Lower leg skin (tissue), 4 donors: ENCODE data around the gene CABLES1. TPM values are rescaled to one million over a fixed set of nuclear protein-coding genes. Genes with fewer than 3 reads are reported as not detected.
"Not testable (repeated sequence)": the region's sequence is repeated elsewhere in the genome, so short reads cannot be mapped to it uniquely, and the experiment has no call there.

Experiments
- DNase-seq, 2 donors: peaks; one replicate each; pipeline ENCODE4 v3.0.0-alpha.2; 2019; ENCODE audit warnings: low spot score in 2 of 2
- H3K4me3 ChIP-seq: fragments of 200-600 bp; sonication (generic); 2 replicates; pipeline ENCODE4 v1.5.1; 2017; ENCODE audit warnings: mild to moderate bottlenecking, low read depth; ENCODE audit not compliant: poor library complexity, severe bottlenecking
- CTCF ChIP-seq, 3 donors: fragments of 450-650 bp; IDR thresholded peaks; one replicate each; pipeline ENCODE4 v1.5.1; 2016; ENCODE audit warnings: antibody characterized with exemption in 3 of 3, mild to moderate bottlenecking in 3 of 3, moderate library complexity in 2 of 3
- POLR2A ChIP-seq, 2 donors: fragments of 450-650 bp; IDR thresholded peaks; one replicate each; pipeline ENCODE4 v1.6.1; 2016 to 2017; ENCODE audit warnings: antibody characterized with exemption in 2 of 2, mild to moderate bottlenecking in 1 of 2, moderate library complexity in 1 of 2
- WGBS, 2 donors: methylation state at CpG; one replicate each; pipeline ENCODE4 v1.1.5; 2018; 5-methylcytosine and 5-hydroxymethylcytosine counted together
- intact Hi-C: fragments of 100-400 bp; cut with DNase I; formaldehyde crosslinking; loops from one replicate; pipeline ENCODE4 v1.15.0; 2023; ENCODE audit warnings: low total_unique reads
- total RNA-seq, 4 donors: library from RNA; depleted of rRNA; stranded (reverse); fragments of >200 nt; gene quantifications; one replicate each; pipeline ENCODE4 v1.1.0, GENCODE V29; 2016

Gene CABLES1
- total RNA-seq, 4 donors from 2014 or later: 15.0 to 52.5 (median 27.5) TPM

DNA sequence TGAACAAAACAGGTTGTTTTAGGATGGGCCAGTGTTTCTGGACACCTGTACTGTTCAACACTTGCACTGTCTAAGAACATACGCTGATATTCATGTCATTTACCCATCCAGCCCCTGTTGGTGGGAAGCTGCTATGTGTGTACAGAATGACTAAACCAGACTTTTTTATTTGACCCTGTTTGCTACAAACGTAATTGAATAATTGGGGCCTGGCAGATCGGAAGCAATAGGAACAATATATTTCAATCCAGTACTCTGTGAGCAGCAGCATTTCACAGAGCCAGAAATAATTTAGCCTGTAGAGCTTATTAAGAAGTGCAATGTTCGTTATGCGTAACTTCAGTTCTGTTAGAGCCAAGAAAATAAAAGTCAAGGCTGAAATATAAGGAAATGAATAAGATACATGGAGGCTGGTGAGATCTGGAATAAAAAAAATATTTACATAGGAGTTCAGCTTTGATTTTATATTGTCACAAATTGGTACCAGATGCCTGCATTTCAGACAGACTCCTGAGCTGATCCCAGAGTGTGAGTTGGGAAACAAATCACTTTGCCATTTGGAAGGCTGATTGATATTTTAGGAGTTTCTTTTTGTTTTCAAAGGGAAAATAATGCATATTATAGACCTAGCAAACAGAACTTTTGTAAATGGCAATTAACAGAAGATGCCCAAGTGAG is 19.7 kb downstream of the CABLES1 start:
- no peak for DNase-seq
- WGBS, 2 donors: 50 to 55% methylated on average over 5 of the region's 5 CpGs
- no peak overlapping the region for H3K4me3 ChIP-seq
- no peak for TF ChIP-seq CTCF (IDR thresholded peaks at IDR 0.05)
- TF ChIP-seq POLR2A (IDR thresholded peaks at IDR 0.05): no peak
- intact Hi-C loops: no loop called here

DNA sequence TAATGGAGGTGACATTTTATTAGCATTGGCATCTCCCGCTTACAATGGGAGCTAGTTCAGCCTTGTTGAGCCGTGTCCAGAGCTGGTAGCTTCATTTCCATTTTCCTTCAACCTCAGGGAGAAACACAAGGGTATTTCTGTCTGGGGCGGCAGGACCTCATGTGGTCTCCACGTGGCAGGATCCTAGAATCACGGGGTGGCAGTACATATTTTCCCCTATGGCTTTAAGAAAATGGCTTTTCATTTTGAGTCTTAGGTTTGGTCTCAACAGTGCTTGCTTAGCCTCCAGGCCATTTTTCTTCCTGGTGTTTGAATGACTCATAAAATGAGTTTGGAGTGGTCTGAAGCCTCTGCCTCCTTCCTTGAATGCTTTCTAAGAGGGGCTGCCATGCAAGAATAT is 20.3 kb downstream of the CABLES1 start:
- intact Hi-C loops: no loop called here
- no peak for DNase-seq
- WGBS, 2 donors: 16 to 18% methylated on average over 5 of the region's 5 CpGs

DNA sequence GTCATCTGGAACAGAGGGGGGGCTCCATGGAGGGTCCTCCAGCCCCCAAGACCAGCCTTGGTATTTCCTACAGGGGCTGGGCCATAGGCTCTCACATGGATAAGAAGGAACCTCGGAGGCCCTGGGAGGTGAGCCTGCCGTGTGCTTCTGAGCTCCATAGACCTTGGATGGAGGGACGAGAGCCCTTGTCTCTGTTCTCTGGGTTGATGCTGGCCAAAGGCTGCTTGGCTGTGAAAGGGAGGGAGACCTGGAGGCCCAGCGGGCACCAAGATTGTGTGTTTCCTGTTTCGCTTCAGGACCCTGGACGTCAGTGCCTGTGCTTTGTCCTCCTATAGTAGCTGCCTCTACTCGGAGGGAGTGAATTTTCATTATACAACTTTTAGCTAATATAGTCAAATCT is 20.8 kb downstream of the CABLES1 start:
- WGBS, 2 donors: 89 to 92% methylated on average over 7 of the region's 7 CpGs
- intact Hi-C loops: no loop called here

More for the DNA sequence above, 20.3 kb downstream of the CABLES1 start:
- TF ChIP-seq POLR2A (IDR thresholded peaks at IDR 0.05) (no peak), CTCF (IDR thresholded peaks at IDR 0.05) (no peak)
- H3K4me3 ChIP-seq: no peak overlapping the region

GRCh38 chr18:23158058-23158457 is 22.8 kb downstream of the CABLES1 start:
- H3K4me3 ChIP-seq: no peak overlapping the region
- no peak for TF ChIP-seq CTCF (IDR thresholded peaks at IDR 0.05)
- no peak for TF ChIP-seq POLR2A (IDR thresholded peaks at IDR 0.05)
- intact Hi-C loops: no loop called here
- 96 to 100% methylated on average over 2 of the region's 2 CpGs for WGBS, 2 donors
- DNase-seq: no peak

More for the DNA sequence above, 20.8 kb downstream of the CABLES1 start:
- TF ChIP-seq CTCF (IDR thresholded peaks at IDR 0.05): no peak
- TF ChIP-seq POLR2A (IDR thresholded peaks at IDR 0.05): no peak
- no peak for DNase-seq
- no peak overlapping the region for H3K4me3 ChIP-seq

GRCh38 chr18:23158884-23159283 is 23.6 kb downstream of the CABLES1 start:
- DNase-seq, intact Hi-C loops, H3K4me3 ChIP-seq: not testable (repeated sequence)
- 87 to 89% methylated on average over 14 of the region's 14 CpGs for WGBS, 2 donors

- no peak for DNase-seq
- no peak overlapping the region for H3K4me3 ChIP-seq
- intact Hi-C loops: no loop called here
- WGBS, 2 donors: 34 to 36% methylated on average over 7 of the region's 7 CpGs
- TF ChIP-seq POLR2A (IDR thresholded peaks at IDR 0.05) (no peak), CTCF (IDR thresholded peaks at IDR 0.05) (no peak)
These were observed 24.1 kb downstream of the CABLES1 start for GRCh38 chr18:23159344-23159743.
